ENCODE data around the gene THBS3.
"Not testable (repeated sequence)": the region's sequence is repeated elsewhere in the genome, so short reads cannot be mapped to it uniquely, and the experiment has no call there.

The THBS3 gene

GRCh38 chr1:155167166-155168104, 40.3 kb downstream of the THBS3 start:
- peak; percentile 90 for DNase-seq (ENCODE audit: extremely low spot score)
- TF ChIP-seq LEF1 (IDR thresholded peaks at IDR 0.05; ENCODE audit: borderline replicate concordance) (no peak), CTBP1 (IDR thresholded peaks at IDR 0.05; ENCODE audit: borderline replicate concordance) (0 out of 2 replicates have a peak, but pooled peaks have one; percentile 14), PKNOX1 (IDR thresholded peaks at IDR 0.05) (no peak), FOXK2 (IDR thresholded peaks at IDR 0.05) (no peak), L3MBTL2 (conservative IDR thresholded peaks at IDR 0.05) (no peak), ARNT (IDR thresholded peaks at IDR 0.05) (no peak), ZNF384 (IDR thresholded peaks at IDR 0.05) (no peak), FOXM1 (IDR thresholded peaks at IDR 0.05; ENCODE audit: borderline replicate concordance) (no peak), BHLHE40 (IDR thresholded peaks at IDR 0.05; ENCODE audit: borderline replicate concordance) (no peak)
- ChIA-PET CTCF (interaction anchor here (0.5 to 3.9 kb wide), 32 partner anchors 10 to 686 kb away, joined by 3 to 89 read pairs (median 4); partner anchors contain the start of gene ADAM15), POLR2A (interaction anchor here (1.0 to 2.5 kb wide), 10 partner anchors 8 to 77 kb away, joined by 3 to 19 read pairs (median 6); partner anchors contain the start of genes DPM3, EFNA1 and SLC50A1)

GRCh38 chr1:155166471-155167165, 41.1 kb downstream of the THBS3 start:
- DNase-seq (ENCODE audit: extremely low spot score), result peak; percentile 5
- POLR2A ChIA-PET, result interaction anchor here (1.0 to 2.5 kb wide), 6 partner anchors 9 to 82 kb away, joined by 3 to 16 read pairs (median 4); partner anchors contain the start of genes EFNA1 and SLC50A1
- CTCF ChIA-PET, result interaction anchor here (0.5 to 3.9 kb wide), 23 partner anchors 9 to 102 kb away, joined by 3 to 89 read pairs (median 4); no protein-coding TSS in a partner anchor
- TF ChIP-seq FOXM1 (IDR thresholded peaks at IDR 0.05; ENCODE audit: borderline replicate concordance) (no peak), FOXA1 (IDR thresholded peaks at IDR 0.05) (no peak), HDGF (IDR thresholded peaks at IDR 0.05; ENCODE audit: borderline replicate concordance) (no peak), L3MBTL2 (conservative IDR thresholded peaks at IDR 0.05) (no peak), TARDBP (IDR thresholded peaks at IDR 0.05) (no peak), FOXK2 (IDR thresholded peaks at IDR 0.05) (no peak), CTBP1 (IDR thresholded peaks at IDR 0.05; ENCODE audit: borderline replicate concordance) (no peak), ZNF384 (IDR thresholded peaks at IDR 0.05) (no peak), ARNT (IDR thresholded peaks at IDR 0.05) (no peak), NFRKB (IDR thresholded peaks at IDR 0.05) (no peak)

- ChIA-PET POLR2A (interaction anchor here (1.0 to 2.5 kb wide), 2 partner anchors 30 to 81 kb away, joined by 3 to 16 read pairs; partner anchors contain the start of gene SLC50A1), CTCF (interaction anchor here (1.4 to 3.9 kb wide), 3 partner anchors 28 to 80 kb away, joined by 3 to 89 read pairs (median 23); no protein-coding TSS in a partner anchor)
- DNase-seq (ENCODE audit: extremely low spot score), result peak; percentile 6
- TF ChIP-seq SUZ12 (IDR thresholded peaks at IDR 0.05), result no peak
- TF ChIP-seq HDGF (IDR thresholded peaks at IDR 0.05; ENCODE audit: borderline replicate concordance), result no peak
- TF ChIP-seq PKNOX1 (IDR thresholded peaks at IDR 0.05), result no peak
- no peak for TF ChIP-seq FOXA1 (IDR thresholded peaks at IDR 0.05)
- TF ChIP-seq ARNT (IDR thresholded peaks at IDR 0.05), result no peak
- no peak for TF ChIP-seq CTBP1 (IDR thresholded peaks at IDR 0.05; ENCODE audit: borderline replicate concordance)
- no peak for TF ChIP-seq NFRKB (IDR thresholded peaks at IDR 0.05)
- no peak for TF ChIP-seq TARDBP (IDR thresholded peaks at IDR 0.05)
- TF ChIP-seq ELF4 (IDR thresholded peaks at IDR 0.05), result no peak
- no peak for TF ChIP-seq SP1 (IDR thresholded peaks at IDR 0.05)
- TF ChIP-seq LEF1 (IDR thresholded peaks at IDR 0.05; ENCODE audit: borderline replicate concordance), result no peak
- TF ChIP-seq ZNF384 (IDR thresholded peaks at IDR 0.05), result no peak
- no peak for TF ChIP-seq FOXM1 (IDR thresholded peaks at IDR 0.05; ENCODE audit: borderline replicate concordance)
- no peak for TF ChIP-seq BHLHE40 (IDR thresholded peaks at IDR 0.05; ENCODE audit: borderline replicate concordance)
- TF ChIP-seq L3MBTL2 (conservative IDR thresholded peaks at IDR 0.05), result no peak
- no peak for TF ChIP-seq FOXK2 (IDR thresholded peaks at IDR 0.05)
These were observed 41.6 kb downstream of the THBS3 start for GRCh38 chr1:155166051-155166470.

GRCh38 chr1:155164625-155165024, 43.1 kb downstream of the THBS3 start:
- DNase-seq (ENCODE audit: extremely low spot score); POLR2A ChIA-PET: not testable (repeated sequence)
- CTCF ChIA-PET, result interaction anchor here (3.9 kb wide), 1 partner anchor 79 kb away, joined by 23 read pairs; no protein-coding TSS in a partner anchor

GRCh38 chr1:155163785-155164184, 43.9 kb downstream of the THBS3 start:
- ChIA-PET CTCF (interaction anchor here (1.9 kb wide), 1 partner anchor 9 kb away, joined by 8 read pairs; the partner anchor contains the start of gene KRTCAP2), POLR2A (interaction anchor here (0.9 kb wide), 1 partner anchor 9 kb away, joined by 3 read pairs; the partner anchor contains the start of gene KRTCAP2)
- DNase-seq (ENCODE audit: extremely low spot score), result not testable (repeated sequence)

GRCh38 chr1:155162631-155163030, 45.1 kb downstream of the THBS3 start:
- POLR2A ChIA-PET, result interaction anchor here (1.0 kb wide), 1 partner anchor 67 kb away, joined by 3 read pairs; no protein-coding TSS in a partner anchor
- CTCF ChIA-PET, result interaction anchor here (0.7 to 1.9 kb wide), 4 partner anchors 10 to 401 kb away, joined by 4 to 8 read pairs (median 5); partner anchors contain the start of gene KRTCAP2
- not testable (repeated sequence) for DNase-seq (ENCODE audit: extremely low spot score)

All from HEK293T (cell line).